Fibroblast of villous mesenchyme (primary cell): ENCODE data around the gene RPS16. TPM values are rescaled to one million over a fixed set of nuclear protein-coding genes. Genes with fewer than 3 reads are reported as not detected.

Experiments used
- DNase-seq: peaks from one replicate; pipeline ENCODE4 v3.0.0-alpha.2; 2010; ENCODE audit warnings: low read depth
- H3K4me3 ChIP-seq: 2 replicates; pipeline ENCODE4 v1.5.1; 2011; ENCODE audit warnings: low read depth, mild to moderate bottlenecking, low read length
- total RNA-seq: library from RNA; depleted of rRNA; stranded (reverse); fragments of >200 nt; gene quantifications from 2 replicates; pipeline ENCODE4 v1.2.3, GENCODE V29; 2012
- TF ChIP-seq, protein P1 (sequence below): IDR thresholded peaks from 2 replicates; pipeline ENCODE4 v1.5.1; 2012; ENCODE audit warnings: low read depth, mild to moderate bottlenecking, low read length; ENCODE audit not compliant: insufficient read depth

The RPS16 gene
- total RNA-seq, 1 donor, result 43.2 TPM

DNA sequence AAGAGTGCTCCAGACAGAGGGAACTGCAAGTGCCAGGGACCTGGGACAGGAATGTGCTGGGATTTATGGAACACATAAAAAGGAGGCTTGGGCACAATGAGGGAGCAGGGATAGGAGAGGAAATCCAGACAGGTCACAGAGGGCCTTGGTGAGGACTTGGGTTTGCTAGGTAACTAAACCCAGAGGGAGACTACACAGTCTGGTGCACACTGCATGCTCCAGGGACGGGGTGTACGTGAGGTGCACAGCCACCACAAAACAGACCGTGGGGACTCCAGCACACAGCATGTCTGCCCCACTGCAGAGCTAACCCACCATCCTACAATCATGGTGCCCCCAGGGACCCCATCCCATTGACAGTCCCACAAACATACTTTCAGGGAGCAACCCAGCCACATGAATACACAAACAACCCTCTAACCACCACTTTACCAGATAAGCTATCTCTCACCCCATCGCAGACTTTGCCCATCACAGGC is 34.6 kb downstream of the RPS16 start:
- H3K4me3 ChIP-seq, result no peak overlapping the region
- TF ChIP-seq, protein P1, sequence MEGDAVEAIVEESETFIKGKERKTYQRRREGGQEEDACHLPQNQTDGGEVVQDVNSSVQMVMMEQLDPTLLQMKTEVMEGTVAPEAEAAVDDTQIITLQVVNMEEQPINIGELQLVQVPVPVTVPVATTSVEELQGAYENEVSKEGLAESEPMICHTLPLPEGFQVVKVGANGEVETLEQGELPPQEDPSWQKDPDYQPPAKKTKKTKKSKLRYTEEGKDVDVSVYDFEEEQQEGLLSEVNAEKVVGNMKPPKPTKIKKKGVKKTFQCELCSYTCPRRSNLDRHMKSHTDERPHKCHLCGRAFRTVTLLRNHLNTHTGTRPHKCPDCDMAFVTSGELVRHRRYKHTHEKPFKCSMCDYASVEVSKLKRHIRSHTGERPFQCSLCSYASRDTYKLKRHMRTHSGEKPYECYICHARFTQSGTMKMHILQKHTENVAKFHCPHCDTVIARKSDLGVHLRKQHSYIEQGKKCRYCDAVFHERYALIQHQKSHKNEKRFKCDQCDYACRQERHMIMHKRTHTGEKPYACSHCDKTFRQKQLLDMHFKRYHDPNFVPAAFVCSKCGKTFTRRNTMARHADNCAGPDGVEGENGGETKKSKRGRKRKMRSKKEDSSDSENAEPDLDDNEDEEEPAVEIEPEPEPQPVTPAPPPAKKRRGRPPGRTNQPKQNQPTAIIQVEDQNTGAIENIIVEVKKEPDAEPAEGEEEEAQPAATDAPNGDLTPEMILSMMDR, result no peak
- no peak for DNase-seq

DNA sequence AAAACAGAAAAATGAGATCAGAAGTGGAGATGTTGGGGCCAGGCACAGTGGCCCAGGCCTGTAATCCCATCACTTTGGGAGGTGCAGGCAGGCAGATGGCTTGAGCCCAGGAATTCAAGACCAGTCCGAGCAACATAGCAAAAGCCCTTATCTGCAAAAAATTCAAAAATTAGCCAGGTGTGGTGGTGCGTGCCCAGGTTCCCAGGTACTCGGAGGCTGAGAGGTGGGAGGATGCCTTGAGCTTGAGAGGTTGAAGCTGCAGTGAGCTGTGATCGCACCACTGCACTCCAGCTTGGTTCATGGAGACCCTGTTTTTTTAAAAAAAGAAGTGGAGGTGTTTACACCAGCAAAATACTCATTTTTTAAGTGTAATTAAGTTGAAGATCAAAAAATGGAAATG is 35.7 kb downstream of the RPS16 start:
- TF ChIP-seq, protein P1, result no peak
- H3K4me3 ChIP-seq, result no peak overlapping the region
- no peak for DNase-seq

DNA sequence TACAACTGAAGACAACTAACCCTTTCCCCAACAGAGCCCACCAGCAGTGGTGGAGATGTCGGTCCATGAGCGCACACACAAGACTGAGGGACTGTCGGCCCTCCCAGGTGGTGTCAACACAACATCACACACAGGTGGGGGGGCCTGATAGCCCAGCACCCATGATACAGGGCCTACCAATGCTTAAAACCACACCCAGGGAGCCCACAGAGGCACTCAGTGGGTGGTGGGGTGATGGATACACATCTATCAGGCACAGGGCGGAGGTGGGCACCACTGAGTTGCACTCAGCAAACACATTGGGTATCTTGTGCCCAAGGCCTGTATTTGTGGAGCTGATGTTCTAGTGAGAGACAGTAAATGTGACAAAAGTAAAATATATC is 36.1 kb downstream of the RPS16 start:
- no peak overlapping the region for H3K4me3 ChIP-seq
- no peak for DNase-seq
- TF ChIP-seq, protein P1, result no peak

DNA sequence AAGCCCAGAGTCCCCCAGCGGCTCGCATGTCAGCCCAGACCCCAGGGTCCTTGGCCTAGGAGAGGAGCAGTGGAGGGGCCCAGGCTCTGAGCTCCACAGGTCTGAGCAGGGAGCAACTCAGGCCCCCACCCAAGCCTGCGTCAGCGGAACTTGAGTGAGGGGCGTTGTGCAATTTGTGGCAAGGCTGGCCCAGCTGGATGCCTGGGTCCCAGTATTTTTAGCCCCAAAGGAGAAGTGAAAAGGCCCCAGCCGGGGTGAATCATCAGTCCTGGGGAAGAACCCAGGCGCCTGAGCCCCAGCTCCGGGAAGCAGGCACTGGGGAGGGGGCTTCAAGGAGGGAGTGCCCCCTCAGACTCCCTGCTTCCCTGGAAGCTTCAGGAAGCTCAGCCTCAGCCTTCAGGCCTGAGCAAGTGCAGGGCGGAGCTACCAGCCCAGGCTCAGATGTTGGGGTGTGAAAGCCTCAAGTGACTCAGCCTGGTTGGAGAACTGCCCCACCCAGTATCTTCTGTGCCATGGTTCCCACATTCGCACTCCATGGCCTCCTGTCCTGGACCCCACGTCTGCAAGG is 37.4 kb downstream of the RPS16 start:
- TF ChIP-seq, protein P1, result no peak
- DNase-seq, result peak; percentile 89
- H3K4me3 ChIP-seq, result no peak overlapping the region

DNA sequence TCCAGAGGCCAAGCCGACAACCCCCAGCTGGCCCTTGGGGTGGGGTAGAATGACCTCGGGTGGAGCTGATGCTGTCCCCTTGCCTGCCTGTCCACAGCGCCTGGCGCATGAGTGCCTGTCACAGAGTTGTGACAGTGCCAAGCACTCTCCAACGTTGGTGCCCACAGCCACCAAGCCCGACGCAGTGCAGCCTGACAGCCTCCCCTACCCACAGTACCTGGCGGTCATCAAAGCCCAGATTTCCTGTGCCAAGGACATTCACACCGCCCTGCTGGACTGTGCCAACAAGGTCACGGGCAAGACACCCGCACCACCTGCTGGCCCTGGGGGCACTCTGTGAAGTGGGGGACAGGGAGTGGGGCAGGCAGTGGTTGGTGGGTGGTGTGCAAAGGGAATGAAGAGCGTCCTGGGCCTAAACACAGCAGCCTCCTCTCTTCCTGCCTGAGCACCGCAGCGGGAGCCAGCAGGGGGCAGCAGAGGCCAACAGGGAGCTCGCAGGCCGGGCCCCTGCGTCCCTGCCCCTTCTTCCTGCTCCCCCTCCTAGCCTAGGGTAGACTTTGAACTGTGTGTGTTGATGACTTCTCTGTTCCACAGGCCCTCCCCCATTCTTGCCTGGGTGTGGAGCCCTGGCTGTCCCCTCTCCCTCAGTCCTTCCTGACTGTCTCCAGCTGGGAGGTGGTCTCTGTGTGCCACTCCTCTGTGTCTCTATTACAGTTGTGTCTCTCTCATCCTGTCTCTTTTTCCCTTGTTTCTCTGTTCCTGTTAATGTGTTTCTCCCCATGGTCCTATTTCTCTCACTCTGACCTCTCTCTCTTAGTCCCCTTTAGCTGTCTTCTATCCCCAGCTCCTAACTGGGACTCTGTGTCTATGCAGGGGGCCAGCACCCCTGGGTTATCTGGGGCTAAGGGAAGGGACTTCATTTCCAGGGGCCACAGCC is 38.1 kb downstream of the RPS16 start:
- peak; percentile 87 for DNase-seq
- TF ChIP-seq, protein P1, result peak; percentile 98
- no peak overlapping the region for H3K4me3 ChIP-seq

DNA sequence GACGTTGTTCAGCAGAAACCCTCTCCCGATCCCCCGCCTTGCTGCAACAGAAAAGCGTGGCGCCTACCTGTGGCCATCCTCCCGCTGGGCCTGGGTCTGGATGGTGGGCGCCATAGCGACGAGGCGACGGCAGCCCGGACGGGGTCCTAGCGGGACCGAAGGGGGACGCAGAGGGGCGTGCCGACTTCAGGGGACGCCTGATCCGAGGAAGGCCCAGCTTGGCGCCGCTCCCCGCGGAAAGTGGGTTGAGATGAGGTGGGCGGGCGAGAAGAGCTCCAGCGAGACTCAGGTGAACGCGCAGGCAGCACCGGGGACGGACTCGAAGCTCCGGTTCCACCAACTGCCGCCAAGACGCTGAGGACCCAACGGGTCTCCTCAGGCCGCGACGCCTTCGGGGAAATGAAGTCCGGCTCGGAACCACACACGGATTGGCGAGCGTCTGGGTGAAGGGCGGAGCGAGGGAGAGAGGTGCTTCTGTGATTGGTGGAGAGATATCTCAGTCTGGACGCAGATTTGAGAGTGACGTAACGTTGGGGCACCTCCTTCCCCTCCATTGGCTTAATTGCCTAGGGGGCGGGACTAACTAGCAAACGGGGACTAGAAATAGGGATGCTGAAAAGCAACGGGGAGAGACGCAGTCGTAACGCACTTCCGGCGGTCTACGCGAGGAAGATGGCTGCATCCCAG is 44.9 kb downstream of the RPS16 start, which contains the start of the genes MED29 and PAF1:
Gene MED29, plus strand, starts transcription at position 628 of the 687 bp plus-strand sequence. Its CDS starts 45 bp downstream, at position 673.
Gene PAF1, minus strand, starts transcription at position 356 of the 687 bp plus-strand sequence. Its CDS starts 242 bp downstream, at position 114.
- DNase-seq, result peak; percentile 100
- TF ChIP-seq, protein P1, result no peak
- peak within 1 kb of the TSS; percentile 78 for H3K4me3 ChIP-seq
